Peyer's patch (tissue), 4 donors: Measurements from ENCODE around the gene STAT6.

ENCODE experiments used
- CTCF ChIP-seq, 6 experiments: fragments of 450-650 bp in 4 of 6; fragments of 200-600 bp in 2 of 6; sonication (generic) in 1 of 6; IDR thresholded peaks; one replicate each; pipeline ENCODE4 v1.5.1; 2017 to 2019; ENCODE audit warnings: antibody characterized with exemption in 6 of 6, mild to moderate bottlenecking in 3 of 6, moderate library complexity in 1 of 6
- POLR2A ChIP-seq, 2 donors: fragments of 450-650 bp; IDR thresholded peaks; one replicate each; pipeline ENCODE4 v1.5.1; 2017; ENCODE audit warnings: antibody characterized with exemption in 2 of 2, mild to moderate bottlenecking in 2 of 2, moderate library complexity in 2 of 2

GRCh38 chr12:57049119-57049446 lies 62.1 kb downstream of the STAT6 start:
- TF ChIP-seq POLR2A (IDR thresholded peaks at IDR 0.05), result peak; percentile 40 to 63
- TF ChIP-seq CTCF (IDR thresholded peaks at IDR 0.05), result no peak
